ENCODE measurements around the gene PRKCE.

DNA sequence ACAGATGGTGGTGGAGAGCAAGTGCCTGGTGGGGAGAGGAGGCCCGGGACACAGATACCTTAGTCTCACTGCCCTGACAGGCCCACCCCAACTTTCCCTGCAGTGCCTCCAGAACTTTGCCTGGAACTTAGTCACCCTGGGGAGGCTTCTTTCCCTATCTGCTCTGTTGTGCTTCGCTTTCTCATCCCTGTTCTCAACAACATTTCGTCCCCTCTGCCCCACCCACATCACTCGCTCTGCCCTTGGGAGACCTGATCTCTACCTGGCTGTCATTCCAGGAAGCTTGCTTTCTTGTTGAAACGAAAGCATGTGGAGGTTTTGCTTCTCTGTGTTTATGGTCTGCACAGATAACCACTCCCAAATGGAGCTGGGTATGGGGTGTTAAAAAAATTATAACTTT lies 93.8 kb downstream of the PRKCE start:
- TF ChIP-seq, protein P1, sequence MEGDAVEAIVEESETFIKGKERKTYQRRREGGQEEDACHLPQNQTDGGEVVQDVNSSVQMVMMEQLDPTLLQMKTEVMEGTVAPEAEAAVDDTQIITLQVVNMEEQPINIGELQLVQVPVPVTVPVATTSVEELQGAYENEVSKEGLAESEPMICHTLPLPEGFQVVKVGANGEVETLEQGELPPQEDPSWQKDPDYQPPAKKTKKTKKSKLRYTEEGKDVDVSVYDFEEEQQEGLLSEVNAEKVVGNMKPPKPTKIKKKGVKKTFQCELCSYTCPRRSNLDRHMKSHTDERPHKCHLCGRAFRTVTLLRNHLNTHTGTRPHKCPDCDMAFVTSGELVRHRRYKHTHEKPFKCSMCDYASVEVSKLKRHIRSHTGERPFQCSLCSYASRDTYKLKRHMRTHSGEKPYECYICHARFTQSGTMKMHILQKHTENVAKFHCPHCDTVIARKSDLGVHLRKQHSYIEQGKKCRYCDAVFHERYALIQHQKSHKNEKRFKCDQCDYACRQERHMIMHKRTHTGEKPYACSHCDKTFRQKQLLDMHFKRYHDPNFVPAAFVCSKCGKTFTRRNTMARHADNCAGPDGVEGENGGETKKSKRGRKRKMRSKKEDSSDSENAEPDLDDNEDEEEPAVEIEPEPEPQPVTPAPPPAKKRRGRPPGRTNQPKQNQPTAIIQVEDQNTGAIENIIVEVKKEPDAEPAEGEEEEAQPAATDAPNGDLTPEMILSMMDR (IDR thresholded peaks at IDR 0.05; ENCODE audit: low read depth, low read length, missing input control): no peak
- TF ChIP-seq TAF1 (conservative IDR thresholded peaks at IDR 0.05) (no peak), EGR1 (IDR thresholded peaks at IDR 0.05; ENCODE audit: low read depth in 2 of 2) (no peak), GABPA (IDR thresholded peaks at IDR 0.05 in 1 of 2, conservative IDR thresholded peaks at IDR 0.05 in 1 of 2) (no peak), YY1 (IDR thresholded peaks at IDR 0.05) (no peak), NR2F2 (IDR thresholded peaks at IDR 0.05) (no peak), JUND (IDR thresholded peaks at IDR 0.05) (no peak), HNF4G (IDR thresholded peaks at IDR 0.05) (no peak)
- TF ChIP-seq, protein P2, sequence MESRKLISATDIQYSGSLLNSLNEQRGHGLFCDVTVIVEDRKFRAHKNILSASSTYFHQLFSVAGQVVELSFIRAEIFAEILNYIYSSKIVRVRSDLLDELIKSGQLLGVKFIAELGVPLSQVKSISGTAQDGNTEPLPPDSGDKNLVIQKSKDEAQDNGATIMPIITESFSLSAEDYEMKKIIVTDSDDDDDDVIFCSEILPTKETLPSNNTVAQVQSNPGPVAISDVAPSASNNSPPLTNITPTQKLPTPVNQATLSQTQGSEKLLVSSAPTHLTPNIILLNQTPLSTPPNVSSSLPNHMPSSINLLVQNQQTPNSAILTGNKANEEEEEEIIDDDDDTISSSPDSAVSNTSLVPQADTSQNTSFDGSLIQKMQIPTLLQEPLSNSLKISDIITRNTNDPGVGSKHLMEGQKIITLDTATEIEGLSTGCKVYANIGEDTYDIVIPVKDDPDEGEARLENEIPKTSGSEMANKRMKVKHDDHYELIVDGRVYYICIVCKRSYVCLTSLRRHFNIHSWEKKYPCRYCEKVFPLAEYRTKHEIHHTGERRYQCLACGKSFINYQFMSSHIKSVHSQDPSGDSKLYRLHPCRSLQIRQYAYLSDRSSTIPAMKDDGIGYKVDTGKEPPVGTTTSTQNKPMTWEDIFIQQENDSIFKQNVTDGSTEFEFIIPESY (IDR thresholded peaks at IDR 0.05): no peak
- TF ChIP-seq, protein P3, sequence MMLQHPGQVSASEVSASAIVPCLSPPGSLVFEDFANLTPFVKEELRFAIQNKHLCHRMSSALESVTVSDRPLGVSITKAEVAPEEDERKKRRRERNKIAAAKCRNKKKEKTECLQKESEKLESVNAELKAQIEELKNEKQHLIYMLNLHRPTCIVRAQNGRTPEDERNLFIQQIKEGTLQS (IDR thresholded peaks at IDR 0.05): no peak

All from liver (tissue), 3 donors.